HG03469 (cell line): ENCODE results near the gene MRTFB.
"Not testable (repeated sequence)": the region's sequence is repeated elsewhere in the genome, so short reads cannot be mapped to it uniquely, and the experiment has no call there.

ENCODE experiments used
- ATAC-seq: cut with Tn5 transposase; IDR thresholded peaks from one replicate; pipeline ENCODE4 v1.9.1; 2021; ENCODE audit warnings: mild to moderate bottlenecking, moderate library complexity, moderate number of reproducible peaks; ENCODE audit not compliant: unreplicated experiment

The MRTFB gene, protein sequence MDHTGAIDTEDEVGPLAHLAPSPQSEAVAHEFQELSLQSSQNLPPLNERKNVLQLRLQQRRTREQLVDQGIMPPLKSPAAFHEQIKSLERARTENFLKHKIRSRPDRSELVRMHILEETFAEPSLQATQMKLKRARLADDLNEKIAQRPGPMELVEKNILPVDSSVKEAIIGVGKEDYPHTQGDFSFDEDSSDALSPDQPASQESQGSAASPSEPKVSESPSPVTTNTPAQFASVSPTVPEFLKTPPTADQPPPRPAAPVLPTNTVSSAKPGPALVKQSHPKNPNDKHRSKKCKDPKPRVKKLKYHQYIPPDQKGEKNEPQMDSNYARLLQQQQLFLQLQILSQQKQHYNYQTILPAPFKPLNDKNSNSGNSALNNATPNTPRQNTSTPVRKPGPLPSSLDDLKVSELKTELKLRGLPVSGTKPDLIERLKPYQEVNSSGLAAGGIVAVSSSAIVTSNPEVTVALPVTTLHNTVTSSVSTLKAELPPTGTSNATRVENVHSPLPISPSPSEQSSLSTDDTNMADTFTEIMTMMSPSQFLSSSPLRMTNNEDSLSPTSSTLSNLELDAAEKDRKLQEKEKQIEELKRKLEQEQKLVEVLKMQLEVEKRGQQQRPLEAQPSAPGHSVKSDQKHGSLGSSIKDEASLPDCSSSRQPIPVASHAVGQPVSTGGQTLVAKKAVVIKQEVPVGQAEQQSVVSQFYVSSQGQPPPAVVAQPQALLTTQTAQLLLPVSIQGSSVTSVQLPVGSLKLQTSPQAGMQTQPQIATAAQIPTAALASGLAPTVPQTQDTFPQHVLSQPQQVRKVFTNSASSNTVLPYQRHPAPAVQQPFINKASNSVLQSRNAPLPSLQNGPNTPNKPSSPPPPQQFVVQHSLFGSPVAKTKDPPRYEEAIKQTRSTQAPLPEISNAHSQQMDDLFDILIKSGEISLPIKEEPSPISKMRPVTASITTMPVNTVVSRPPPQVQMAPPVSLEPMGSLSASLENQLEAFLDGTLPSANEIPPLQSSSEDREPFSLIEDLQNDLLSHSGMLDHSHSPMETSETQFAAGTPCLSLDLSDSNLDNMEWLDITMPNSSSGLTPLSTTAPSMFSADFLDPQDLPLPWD

GRCh38 chr16:14070877-14071575 is at the start of gene MRTFB:
MRTFB (plus strand) TSS chr16:14071319; CDS start chr16:14140607, 69,288 bp downstream.
- no peak for ATAC-seq

GRCh38 chr16:14023526-14023925 is 47.6 kb upstream of the MRTFB start:
- not testable (repeated sequence) for ATAC-seq

- ATAC-seq = no peak
Measured at GRCh38 chr16:14024283-14024682, 46.8 kb upstream of the MRTFB start.

GRCh38 chr16:14026572-14027285 is 44.4 kb upstream of the MRTFB start:
- no peak for ATAC-seq

DNA sequence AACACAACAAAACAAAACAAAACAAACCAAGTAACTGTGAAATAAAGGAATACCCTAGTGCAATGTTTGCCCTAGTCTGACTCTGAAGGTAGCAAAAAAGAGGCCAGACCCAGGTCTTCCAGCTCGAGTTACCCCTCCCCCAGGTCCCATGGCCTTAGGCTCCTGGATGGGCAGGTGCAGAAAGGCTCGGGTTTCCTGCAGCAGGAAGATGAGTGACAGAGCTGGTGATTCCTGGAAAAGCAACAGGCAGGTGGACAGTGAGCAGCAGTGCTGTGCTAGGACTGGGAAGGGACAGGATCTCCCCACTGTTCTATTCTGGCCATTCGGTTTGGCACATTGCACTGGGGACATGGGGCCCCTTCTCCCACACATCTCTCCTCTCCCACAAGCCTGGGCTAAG is 42.9 kb upstream of the MRTFB start:
- ATAC-seq = no peak

- no peak for ATAC-seq
Measured at GRCh38 chr16:14029658-14030057, 41.5 kb upstream of the MRTFB start.

DNA sequence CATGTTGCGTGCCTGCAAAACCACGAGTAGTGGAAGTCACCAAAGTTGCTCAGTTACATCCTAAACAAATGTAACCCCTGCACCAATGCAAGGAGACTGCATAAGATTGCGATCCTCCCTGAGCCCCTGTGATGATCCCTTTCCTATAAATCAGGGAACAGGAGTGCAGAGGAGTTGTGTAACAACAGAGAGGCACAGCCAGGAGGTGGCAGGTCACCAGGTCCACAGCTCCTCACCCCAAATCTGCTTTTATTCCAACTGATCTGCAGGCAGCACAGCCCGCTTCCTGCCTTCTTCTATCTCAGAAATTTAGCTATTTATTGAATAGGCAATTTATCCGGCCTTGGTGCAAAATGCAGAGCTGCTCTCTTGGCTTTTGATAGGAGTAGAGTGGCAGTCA is 36.0 kb upstream of the MRTFB start:
- no peak for ATAC-seq

DNA sequence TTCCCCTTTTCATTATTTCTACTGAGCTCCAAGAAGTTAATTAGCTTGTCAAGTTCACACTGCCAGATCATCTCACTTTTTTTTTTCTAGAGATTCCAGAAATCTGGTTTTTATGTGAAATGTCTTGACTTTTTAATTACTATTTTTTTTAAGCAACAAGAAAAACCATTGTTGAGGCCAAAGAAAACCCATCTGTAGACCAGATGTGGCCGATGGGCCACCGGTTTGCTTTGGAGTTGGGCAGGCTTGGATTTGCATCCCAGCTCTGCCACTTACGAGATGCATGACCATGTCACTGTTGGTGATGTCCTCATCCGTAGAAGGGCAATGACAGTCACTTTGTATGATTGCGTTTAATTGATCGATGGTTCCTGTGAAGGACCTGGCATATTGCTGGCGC is 34.2 kb upstream of the MRTFB start:
- ATAC-seq = no peak

- no peak for ATAC-seq
Measured at GRCh38 chr16:14037960-14038359, 33.2 kb upstream of the MRTFB start.

DNA sequence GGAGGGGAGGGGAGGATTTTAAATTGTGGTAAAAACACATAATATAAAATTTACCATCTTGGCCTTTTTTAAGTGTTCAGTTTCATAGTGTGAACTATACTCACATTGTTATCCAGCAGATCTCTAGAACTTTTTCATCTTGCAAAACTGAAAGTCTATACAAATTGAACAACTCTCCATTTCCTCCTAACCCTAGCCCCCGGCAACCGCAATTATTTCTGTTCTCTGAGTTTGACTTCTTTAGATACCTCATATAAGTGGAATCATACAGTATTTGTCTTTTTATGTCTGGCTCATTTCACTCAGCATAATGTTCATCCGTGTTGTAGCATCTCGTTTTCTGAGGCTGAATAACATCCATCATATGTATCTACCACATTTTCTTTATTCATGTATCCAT is 30.0 kb upstream of the MRTFB start:
- no peak for ATAC-seq

- ATAC-seq = no peak
Measured at GRCh38 chr16:14042706-14043105, 28.4 kb upstream of the MRTFB start.

DNA sequence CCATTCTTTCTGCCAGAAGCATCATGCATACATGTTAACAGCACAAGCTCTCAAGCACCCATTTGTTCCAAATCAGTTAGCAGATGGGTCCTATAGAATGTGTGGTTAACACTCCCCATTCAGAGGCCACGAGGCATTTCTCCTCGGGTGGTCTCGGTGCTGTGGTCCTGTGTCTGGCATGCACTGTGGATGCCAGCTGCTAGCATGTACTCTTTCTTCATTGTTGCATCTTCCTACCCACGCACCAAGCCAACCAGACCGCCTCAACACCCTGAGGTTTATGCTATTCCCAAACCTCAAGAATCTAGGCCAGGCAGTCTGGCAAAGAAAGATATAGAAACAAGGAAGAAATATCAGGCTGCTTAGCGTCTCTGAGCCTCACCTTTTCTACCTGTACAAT is 27.8 kb upstream of the MRTFB start:
- ATAC-seq = no peak

- ATAC-seq = no peak
Measured at GRCh38 chr16:14043793-14044192, 27.3 kb upstream of the MRTFB start.

DNA sequence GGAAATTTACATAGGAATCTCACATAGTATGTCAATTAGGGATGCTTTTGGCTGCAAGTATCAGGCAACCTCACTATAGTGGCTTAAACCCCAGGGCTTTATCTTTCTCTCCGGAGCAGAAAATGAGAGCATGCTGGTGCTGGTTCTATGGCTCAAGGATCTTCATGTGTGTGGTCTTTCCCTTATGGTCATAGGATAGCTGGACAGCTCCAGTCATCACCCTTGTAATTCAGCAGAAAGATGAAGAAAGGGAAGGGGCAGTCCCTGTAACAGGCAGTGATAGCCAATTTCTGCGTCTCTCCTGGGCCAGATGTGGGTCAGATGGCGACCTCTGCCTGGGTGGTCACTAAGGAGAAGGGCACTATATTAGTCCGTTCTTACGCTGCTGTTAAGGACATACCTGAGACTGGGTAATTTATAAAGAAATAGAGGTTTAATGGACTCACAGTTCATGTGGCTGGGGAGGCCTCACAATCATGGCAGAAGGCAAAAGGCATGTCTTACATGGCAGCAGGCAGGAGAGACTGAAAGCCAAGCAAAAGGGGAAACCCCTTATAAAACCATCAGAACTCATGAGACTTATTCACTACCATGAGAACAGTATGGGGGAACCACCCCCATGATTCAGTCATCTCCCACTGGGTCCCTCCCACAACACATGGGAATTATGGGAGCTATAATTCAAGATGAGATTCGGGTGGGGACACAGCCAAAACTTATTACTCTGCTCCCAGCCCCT is 23.8 kb upstream of the MRTFB start:
- ATAC-seq = not testable (repeated sequence)

DNA sequence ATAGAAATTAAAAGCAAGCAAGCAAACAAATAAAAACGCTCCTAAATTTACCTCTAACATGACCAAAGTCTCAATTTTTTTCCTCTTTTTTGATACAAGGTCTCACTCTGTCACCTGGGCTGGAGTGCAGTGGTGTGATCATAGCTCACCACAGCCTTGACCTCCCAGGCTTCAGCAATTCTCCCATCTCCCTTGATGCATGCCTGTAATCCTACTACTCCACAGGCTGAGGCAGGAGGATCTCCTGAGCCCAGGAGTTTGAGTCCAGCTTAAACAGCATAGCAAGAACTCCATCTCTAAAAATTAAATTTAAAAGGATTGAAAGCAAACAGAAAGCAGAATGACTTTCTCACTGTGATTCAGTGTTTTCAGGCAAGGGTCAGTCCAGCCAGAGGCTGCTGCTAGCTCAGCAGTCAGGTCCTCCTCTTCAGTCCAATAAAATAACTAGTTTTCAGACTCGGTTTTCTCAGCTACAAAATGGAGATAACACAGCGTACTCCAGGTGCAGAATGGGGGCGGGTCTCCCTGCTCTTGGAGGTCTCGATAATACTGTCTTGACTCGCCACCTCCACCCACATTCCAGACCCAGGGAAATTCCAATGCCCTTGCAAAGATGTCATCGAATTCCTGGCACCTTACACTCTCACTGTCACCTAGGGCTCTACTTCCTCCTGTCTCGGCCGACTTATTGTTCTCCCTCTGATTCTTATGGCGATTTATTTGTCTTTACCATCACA is 20.7 kb upstream of the MRTFB start:
- no peak for ATAC-seq

DNA sequence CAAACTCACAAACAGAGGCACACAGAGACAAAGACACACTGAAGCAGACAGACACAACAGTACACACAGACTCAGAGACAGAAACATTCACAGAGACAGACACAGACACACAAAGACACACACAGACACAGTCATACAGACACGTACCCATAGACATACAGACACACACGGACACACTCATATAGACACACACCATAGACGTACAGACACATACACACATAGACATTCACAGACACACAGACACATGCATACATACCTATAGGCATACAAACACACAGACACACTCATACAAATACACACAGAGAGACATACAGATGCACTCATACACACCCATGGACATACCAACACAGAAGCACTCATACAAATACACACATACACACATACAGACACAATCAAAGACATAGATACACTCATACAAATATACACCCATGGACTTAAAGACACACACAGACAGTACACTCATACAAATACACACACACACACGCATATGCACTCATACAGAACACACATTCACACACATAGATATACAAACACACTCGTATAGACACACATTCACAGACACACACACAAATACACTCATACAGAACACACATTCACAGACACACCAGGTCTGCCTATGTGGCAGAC is 19.9 kb upstream of the MRTFB start:
- no peak for ATAC-seq

DNA sequence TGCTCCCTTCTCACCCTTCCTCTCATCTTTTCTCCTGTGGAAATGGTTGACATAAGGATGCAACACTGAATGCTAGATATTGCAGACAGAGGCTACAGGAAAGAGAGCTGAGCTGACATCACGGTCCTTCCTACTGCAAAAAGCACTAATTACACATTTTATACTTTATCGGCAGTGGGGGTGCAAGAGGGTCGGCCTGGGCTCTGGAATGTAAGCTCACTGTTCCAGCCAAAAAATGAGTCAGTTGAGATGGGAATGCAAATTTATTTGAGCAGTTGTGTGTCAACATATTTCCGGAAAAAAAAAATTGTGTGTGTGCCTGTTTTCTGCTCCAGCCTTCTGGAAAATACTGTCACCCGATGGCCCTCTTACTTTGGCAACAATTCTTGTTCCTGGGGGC is 14.1 kb upstream of the MRTFB start:
- ATAC-seq = no peak

DNA sequence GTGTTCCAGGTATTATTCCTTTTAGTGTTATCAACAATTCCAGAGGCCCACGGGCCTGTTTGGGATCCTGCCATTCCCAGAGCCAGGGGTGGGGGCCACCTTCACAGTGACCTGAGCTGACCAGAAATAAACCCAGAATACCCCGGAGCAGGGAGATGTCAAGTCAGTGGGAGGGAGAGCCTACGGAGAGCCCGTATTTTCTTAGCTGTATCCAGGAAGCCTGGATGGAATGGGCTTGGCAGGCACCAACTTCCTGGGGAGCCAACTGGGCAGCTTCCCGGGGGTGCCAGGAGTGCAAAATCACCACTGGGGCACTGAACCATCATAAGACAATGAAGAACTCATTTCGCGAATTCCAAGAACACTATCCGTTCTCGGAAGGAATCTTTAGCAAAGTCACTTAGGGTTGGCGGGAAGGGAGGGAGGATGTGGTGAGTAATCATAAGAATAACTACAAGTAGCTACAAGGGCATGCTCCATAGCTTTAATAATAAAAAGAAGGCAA is 13.2 kb upstream of the MRTFB start:
- ATAC-seq = no peak
